ENCODE results near the gene SLC26A1. TPM values are rescaled to one million over a fixed set of nuclear protein-coding genes. Genes with fewer than 3 reads are reported as not detected.

The SLC26A1 gene
- total RNA-seq, 1 experiment from 2014 or later = 1.3 TPM

GRCh38 chr4:998096-998691 is 5.0 kb upstream of the SLC26A1 start:
- BruUV-seq (replicated peaks) = no TSS peak
- H3F3A ChIP-seq (ENCODE audit: insufficient read depth, low read depth) = peaks cover 7% of the 10 kb centered on the region; the same call in 1 of the 2 replicates

DNA sequence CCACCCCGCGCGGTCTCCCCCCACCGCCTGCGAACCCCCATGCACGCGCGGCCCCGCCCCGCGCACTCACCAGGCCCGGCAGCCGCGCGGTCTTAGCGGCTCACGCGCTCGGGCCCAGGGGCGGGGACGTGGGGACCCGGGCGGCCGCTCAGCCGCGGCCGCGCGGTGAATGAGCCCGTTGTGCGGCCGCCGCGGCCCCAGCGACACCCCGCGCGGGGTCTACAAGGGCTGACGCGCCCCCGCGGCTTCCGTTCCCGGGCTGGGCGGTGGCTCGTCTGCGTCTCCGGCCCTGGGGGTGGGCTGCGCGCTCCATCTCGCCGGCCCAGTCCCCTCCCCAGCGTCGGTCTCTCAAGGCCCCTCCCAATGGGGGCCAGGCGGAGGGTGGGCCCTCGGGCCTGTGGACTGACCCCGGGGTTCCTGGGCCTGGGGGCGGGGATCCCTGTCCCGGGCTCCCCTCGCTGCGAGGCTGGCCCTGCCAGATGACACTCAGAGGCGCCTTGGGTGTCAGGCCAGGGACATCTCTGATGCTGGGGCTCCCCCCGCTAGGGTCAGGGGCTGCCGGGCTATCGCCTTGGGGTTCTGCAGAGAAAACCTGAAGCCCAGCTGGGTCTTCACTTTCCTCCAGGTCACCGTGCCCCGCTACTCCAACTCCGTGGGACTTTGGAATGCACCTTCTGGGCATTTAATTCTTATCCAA is 4.3 kb upstream of the SLC26A1 start:
- no peak overlapping the region for H3K27ac ChIP-seq
- no peaks in the 10 kb centered on the region for H3K9me2 ChIP-seq (ENCODE audit: insufficient read depth)
- peaks cover 7% of the 10 kb centered on the region; the same call in 1 of the 2 replicates for H4K20me1 ChIP-seq (ENCODE audit: insufficient read depth)
- H3K36me3 ChIP-seq (ENCODE audit: low read depth) = no peaks in the 10 kb centered on the region
- ChIA-PET CTCF (no interaction called here), POLR2A (ENCODE audit: unreplicated experiment) (no interaction called here)
- no peak overlapping the region for H2AFZ ChIP-seq
- peaks cover 11% of the 10 kb centered on the region for H3K4me1 ChIP-seq (replicated peaks; ENCODE audit: insufficient read depth)
- H3F3A ChIP-seq (ENCODE audit: insufficient read depth, low read depth) = peaks cover 7% of the 10 kb centered on the region; the same call in 1 of the 2 replicates
- intact Hi-C loops (cut with micrococcal nuclease; ENCODE audit: unreplicated experiment) = no loop called here
- no TSS peak for BruUV-seq (replicated peaks)
- no peak overlapping the region for H3K4me2 ChIP-seq
- no peak for TF ChIP-seq EZH2 (IDR thresholded peaks at IDR 0.05; ENCODE audit: low read depth)
- TF ChIP-seq, protein P1, sequence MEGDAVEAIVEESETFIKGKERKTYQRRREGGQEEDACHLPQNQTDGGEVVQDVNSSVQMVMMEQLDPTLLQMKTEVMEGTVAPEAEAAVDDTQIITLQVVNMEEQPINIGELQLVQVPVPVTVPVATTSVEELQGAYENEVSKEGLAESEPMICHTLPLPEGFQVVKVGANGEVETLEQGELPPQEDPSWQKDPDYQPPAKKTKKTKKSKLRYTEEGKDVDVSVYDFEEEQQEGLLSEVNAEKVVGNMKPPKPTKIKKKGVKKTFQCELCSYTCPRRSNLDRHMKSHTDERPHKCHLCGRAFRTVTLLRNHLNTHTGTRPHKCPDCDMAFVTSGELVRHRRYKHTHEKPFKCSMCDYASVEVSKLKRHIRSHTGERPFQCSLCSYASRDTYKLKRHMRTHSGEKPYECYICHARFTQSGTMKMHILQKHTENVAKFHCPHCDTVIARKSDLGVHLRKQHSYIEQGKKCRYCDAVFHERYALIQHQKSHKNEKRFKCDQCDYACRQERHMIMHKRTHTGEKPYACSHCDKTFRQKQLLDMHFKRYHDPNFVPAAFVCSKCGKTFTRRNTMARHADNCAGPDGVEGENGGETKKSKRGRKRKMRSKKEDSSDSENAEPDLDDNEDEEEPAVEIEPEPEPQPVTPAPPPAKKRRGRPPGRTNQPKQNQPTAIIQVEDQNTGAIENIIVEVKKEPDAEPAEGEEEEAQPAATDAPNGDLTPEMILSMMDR (conservative IDR thresholded peaks at IDR 0.05) = no peak
- peaks cover 11% of the 10 kb centered on the region for H3K27me3 ChIP-seq (ENCODE audit: insufficient read depth, low read depth)
- H3K79me2 ChIP-seq (ENCODE audit: low read depth) = no peaks in the 10 kb centered on the region
- H3K4me3 ChIP-seq = no peak overlapping the region
- H3K9me3 ChIP-seq (ENCODE audit: insufficient read depth, low read depth) = no peaks in the 10 kb centered on the region
- DNase-seq = no peak

More at GRCh38 chr4:998096-998691, 5.0 kb upstream of the SLC26A1 start:
- H3K4me1 ChIP-seq (replicated peaks; ENCODE audit: insufficient read depth) = peaks cover 4% of the 10 kb centered on the region
- H3K4me2 ChIP-seq = no peak overlapping the region
- H2AFZ ChIP-seq = no peak overlapping the region
- H3K9me2 ChIP-seq (ENCODE audit: insufficient read depth) = no peaks in the 10 kb centered on the region
- no peaks in the 10 kb centered on the region for H3K79me2 ChIP-seq (ENCODE audit: low read depth)
- CTCF ChIA-PET = no interaction called here
- peaks cover 7% of the 10 kb centered on the region; the same call in 1 of the 2 replicates for H4K20me1 ChIP-seq (ENCODE audit: insufficient read depth)
- H3K36me3 ChIP-seq (ENCODE audit: low read depth) = no peaks in the 10 kb centered on the region
- intact Hi-C loops (cut with micrococcal nuclease; ENCODE audit: unreplicated experiment) = no loop called here
- H3K9me3 ChIP-seq (ENCODE audit: insufficient read depth, low read depth) = no peaks in the 10 kb centered on the region
- no peak overlapping the region for H3K4me3 ChIP-seq
- no peak overlapping the region for H3K27ac ChIP-seq
- no peak for DNase-seq
- TF ChIP-seq, protein P1 (conservative IDR thresholded peaks at IDR 0.05) = no peak
- no peak for TF ChIP-seq EZH2 (IDR thresholded peaks at IDR 0.05; ENCODE audit: low read depth)
- POLR2A ChIA-PET (ENCODE audit: unreplicated experiment) = no interaction called here
- peaks cover 11% of the 10 kb centered on the region for H3K27me3 ChIP-seq (ENCODE audit: insufficient read depth, low read depth)

GRCh38 chr4:996997-997374 is 3.8 kb upstream of the SLC26A1 start:
- no peak for DNase-seq
- H3K4me2 ChIP-seq = no peak overlapping the region
- BruUV-seq (replicated peaks) = no TSS peak
- H3K9me3 ChIP-seq (ENCODE audit: insufficient read depth, low read depth) = no peaks in the 10 kb centered on the region
- H3K4me3 ChIP-seq = no peak overlapping the region
- no peaks in the 10 kb centered on the region for H3K79me2 ChIP-seq (ENCODE audit: low read depth)
- H3F3A ChIP-seq (ENCODE audit: insufficient read depth, low read depth) = peaks cover 7% of the 10 kb centered on the region; the same call in 1 of the 2 replicates
- H3K27ac ChIP-seq = no peak overlapping the region
- no peak for TF ChIP-seq EZH2 (IDR thresholded peaks at IDR 0.05; ENCODE audit: low read depth)
- TF ChIP-seq, protein P1 (conservative IDR thresholded peaks at IDR 0.05) = no peak
- intact Hi-C loops (cut with micrococcal nuclease; ENCODE audit: unreplicated experiment) = no loop called here
- peaks cover 11% of the 10 kb centered on the region for H3K27me3 ChIP-seq (ENCODE audit: insufficient read depth, low read depth)
- H2AFZ ChIP-seq = no peak overlapping the region
- CTCF ChIA-PET = no interaction called here
- peaks cover 12% of the 10 kb centered on the region for H3K4me1 ChIP-seq (replicated peaks; ENCODE audit: insufficient read depth)
- H4K20me1 ChIP-seq (ENCODE audit: insufficient read depth) = peaks cover 7% of the 10 kb centered on the region; the same call in 1 of the 2 replicates
- H3K9me2 ChIP-seq (ENCODE audit: insufficient read depth) = no peaks in the 10 kb centered on the region
- H3K36me3 ChIP-seq (ENCODE audit: low read depth) = no peaks in the 10 kb centered on the region
- POLR2A ChIA-PET (ENCODE audit: unreplicated experiment) = no interaction called here
